ENCODE data around the gene MBP. TPM values are rescaled to one million over a fixed set of nuclear protein-coding genes. Genes with fewer than 3 reads are reported as not detected.

MBP gene
- polyA plus RNA-seq, 4 donors = 14.3 to 34.3 (median 23.0) TPM

DNA sequence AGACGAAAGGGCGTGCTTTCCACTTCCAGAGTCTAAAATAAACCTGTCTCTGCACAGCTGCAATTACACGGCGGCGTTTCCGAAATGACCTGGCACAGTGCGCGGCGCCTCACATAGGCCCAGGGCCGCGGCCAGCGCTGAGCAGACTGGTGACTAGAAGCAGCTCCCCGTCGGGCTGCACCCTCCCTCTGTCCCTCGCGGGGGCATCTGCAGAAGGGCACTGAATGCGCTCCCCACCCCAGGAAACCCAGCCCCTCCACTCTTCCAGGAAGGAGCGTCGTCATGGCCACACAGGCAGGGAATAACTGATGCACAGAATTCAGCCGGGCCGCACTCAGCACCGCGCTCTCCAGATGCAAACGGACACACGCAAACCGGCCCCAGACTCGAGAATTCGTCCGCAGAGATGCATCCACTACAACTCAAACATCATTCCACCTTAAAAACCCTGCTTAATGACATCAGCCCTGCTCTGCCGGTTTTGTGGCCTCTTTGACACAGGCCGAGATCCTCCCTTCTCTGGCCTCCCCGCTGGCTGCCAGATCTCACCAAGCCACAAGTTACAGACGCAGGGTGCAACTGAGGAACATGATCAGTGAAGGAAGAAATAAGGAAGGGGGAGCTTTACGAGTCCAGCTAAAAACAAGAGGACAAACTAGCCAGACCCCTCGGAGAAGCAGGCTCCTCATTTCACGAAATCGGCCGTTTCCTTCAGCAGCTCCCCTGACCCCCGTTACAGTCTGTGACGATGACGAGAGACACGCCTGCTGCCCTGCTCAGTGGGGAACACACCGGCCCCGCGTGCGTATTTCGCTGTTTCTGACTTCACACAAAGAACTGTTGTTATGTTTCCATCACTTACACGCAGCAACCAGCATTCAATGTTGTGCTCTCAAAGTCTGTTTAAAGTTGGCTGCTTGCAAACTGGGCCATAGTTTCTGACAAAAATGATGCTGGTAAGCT lies 40.2 kb downstream of the MBP start:
- DNase-seq (no peak), FAIRE-seq (no peak)
- 92 to 95% (median 92%) methylated on average over 48 of the region's 48 CpGs for WGBS, 3 donors
- Histone ChIP-seq H3K4me3 (ENCODE audit: low read depth in 1 of 3, low read length in 3 of 3) (no peak overlapping the region), H3K9me3 (ENCODE audit: control insufficient read depth in 2 of 2, insufficient read depth in 1 of 2, low read depth in 1 of 2, low read length in 1 of 2) (no peaks in the 10 kb centered on the region), H3K27me3 (ENCODE audit: control insufficient read depth in 3 of 3, insufficient read depth in 3 of 3, low read length in 3 of 3) (no peaks in the 10 kb centered on the region), H3K4me1 (ENCODE audit: control insufficient read depth in 3 of 3, insufficient read depth in 2 of 3, low read depth in 1 of 3, low read length in 2 of 3) (peaks cover 0 to 21% (median 2%) of the 10 kb centered on the region in 3 donors), H3K36me3 (ENCODE audit: control insufficient read depth in 3 of 3, insufficient read depth in 2 of 3, low read depth in 1 of 3, low read length in 3 of 3) (peaks cover 0 to 52% (median 2%) of the 10 kb centered on the region in 3 donors), H3K27ac (ENCODE audit: low read depth in 1 of 3, low read length in 2 of 3) (no peak overlapping the region)

- 94 to 98% (median 94%) methylated on average over 5 of the region's 5 CpGs for WGBS, 3 donors
- no peaks in the 10 kb centered on the region for H3K27me3 ChIP-seq (ENCODE audit: control insufficient read depth in 3 of 3, insufficient read depth in 3 of 3, low read length in 3 of 3)
- H3K4me3 ChIP-seq (ENCODE audit: low read depth in 1 of 3, low read length in 3 of 3) = no peak overlapping the region
- peaks cover 0 to 21% (median 2%) of the 10 kb centered on the region in 3 donors for H3K4me1 ChIP-seq (ENCODE audit: control insufficient read depth in 3 of 3, insufficient read depth in 2 of 3, low read depth in 1 of 3, low read length in 2 of 3)
- no peak overlapping the region for H3K27ac ChIP-seq (ENCODE audit: low read depth in 1 of 3, low read length in 2 of 3)
- H3K36me3 ChIP-seq (ENCODE audit: control insufficient read depth in 3 of 3, insufficient read depth in 2 of 3, low read depth in 1 of 3, low read length in 3 of 3) = peaks cover 0 to 46% (median 2%) of the 10 kb centered on the region in 3 donors
- no peak for DNase-seq
- FAIRE-seq = no peak
- no peaks in the 10 kb centered on the region for H3K9me3 ChIP-seq (ENCODE audit: control insufficient read depth in 2 of 2, insufficient read depth in 1 of 2, low read depth in 1 of 2, low read length in 1 of 2)
Measured at GRCh38 chr18:77091366-77091765, 41.2 kb downstream of the MBP start.

GRCh38 chr18:77090546-77091174 lies 41.9 kb downstream of the MBP start:
- Histone ChIP-seq H3K4me3 (ENCODE audit: low read depth in 1 of 3, low read length in 3 of 3) (no peak overlapping the region), H3K9me3 (ENCODE audit: control insufficient read depth in 2 of 2, insufficient read depth in 1 of 2, low read depth in 1 of 2, low read length in 1 of 2) (no peaks in the 10 kb centered on the region), H3K36me3 (ENCODE audit: control insufficient read depth in 3 of 3, insufficient read depth in 2 of 3, low read depth in 1 of 3, low read length in 3 of 3) (peaks cover 0 to 45% (median 0%) of the 10 kb centered on the region in 3 donors), H3K27me3 (ENCODE audit: control insufficient read depth in 3 of 3, insufficient read depth in 3 of 3, low read length in 3 of 3) (no peaks in the 10 kb centered on the region), H3K4me1 (ENCODE audit: control insufficient read depth in 3 of 3, insufficient read depth in 2 of 3, low read depth in 1 of 3, low read length in 2 of 3) (peaks cover 0 to 19% (median 2%) of the 10 kb centered on the region in 3 donors), H3K27ac (ENCODE audit: low read depth in 1 of 3, low read length in 2 of 3) (no peak overlapping the region)
- DNase-seq (no peak), FAIRE-seq (no peak)
- WGBS, 3 donors = 89 to 91% (median 89%) methylated on average over 18 of the region's 18 CpGs

- no peak overlapping the region for H3K27ac ChIP-seq (ENCODE audit: low read depth in 1 of 3, low read length in 2 of 3)
- H3K36me3 ChIP-seq (ENCODE audit: control insufficient read depth in 3 of 3, insufficient read depth in 2 of 3, low read depth in 1 of 3, low read length in 3 of 3) = peaks cover 0 to 40% (median 0%) of the 10 kb centered on the region in 3 donors
- H3K4me3 ChIP-seq (ENCODE audit: low read depth in 1 of 3, low read length in 3 of 3) = no peak overlapping the region
- 89 to 90% (median 90%) methylated on average over 9 of the region's 9 CpGs for WGBS, 3 donors
- DNase-seq (no peak), FAIRE-seq (no peak)
- no peaks in the 10 kb centered on the region for H3K27me3 ChIP-seq (ENCODE audit: control insufficient read depth in 3 of 3, insufficient read depth in 3 of 3, low read length in 3 of 3)
- no peaks in the 10 kb centered on the region for H3K9me3 ChIP-seq (ENCODE audit: control insufficient read depth in 2 of 2, insufficient read depth in 1 of 2, low read depth in 1 of 2, low read length in 1 of 2)
- H3K4me1 ChIP-seq (ENCODE audit: control insufficient read depth in 3 of 3, insufficient read depth in 2 of 3, low read depth in 1 of 3, low read length in 2 of 3) = peaks cover 0 to 16% (median 2%) of the 10 kb centered on the region in 3 donors
Measured at GRCh38 chr18:77089723-77090285, 42.8 kb downstream of the MBP start.

- Histone ChIP-seq H3K36me3 (ENCODE audit: control insufficient read depth in 3 of 3, insufficient read depth in 2 of 3, low read depth in 1 of 3, low read length in 3 of 3) (peaks cover 0 to 34% (median 0%) of the 10 kb centered on the region in 3 donors), H3K9me3 (ENCODE audit: control insufficient read depth in 2 of 2, insufficient read depth in 1 of 2, low read depth in 1 of 2, low read length in 1 of 2) (no peaks in the 10 kb centered on the region), H3K4me3 (ENCODE audit: low read depth in 1 of 3, low read length in 3 of 3) (no peak overlapping the region), H3K27me3 (ENCODE audit: control insufficient read depth in 3 of 3, insufficient read depth in 3 of 3, low read length in 3 of 3) (no peaks in the 10 kb centered on the region), H3K27ac (ENCODE audit: low read depth in 1 of 3, low read length in 2 of 3) (no peak overlapping the region), H3K4me1 (ENCODE audit: control insufficient read depth in 3 of 3, insufficient read depth in 2 of 3, low read depth in 1 of 3, low read length in 2 of 3) (peaks cover 0 to 17% (median 2%) of the 10 kb centered on the region in 3 donors)
- DNase-seq (no peak), FAIRE-seq (no peak)
- WGBS, 3 donors = 77 to 80% (median 77%) methylated on average over 13 to 14 of the region's 14 CpGs
Measured at GRCh38 chr18:77088963-77089722, 43.4 kb downstream of the MBP start.

GRCh38 chr18:77087393-77088141 lies 45.0 kb downstream of the MBP start:
- no peak for FAIRE-seq
- H3K9me3 ChIP-seq (ENCODE audit: control insufficient read depth in 2 of 2, insufficient read depth in 1 of 2, low read depth in 1 of 2, low read length in 1 of 2) = no peaks in the 10 kb centered on the region
- H3K27me3 ChIP-seq (ENCODE audit: control insufficient read depth in 3 of 3, insufficient read depth in 3 of 3, low read length in 3 of 3) = no peaks in the 10 kb centered on the region
- peaks cover 0 to 17% (median 2%) of the 10 kb centered on the region in 3 donors for H3K4me1 ChIP-seq (ENCODE audit: control insufficient read depth in 3 of 3, insufficient read depth in 2 of 3, low read depth in 1 of 3, low read length in 2 of 3)
- WGBS, 3 donors = 47 to 48% (median 47%) methylated on average over 45 to 55 of the region's 55 CpGs
- peak; percentile 36 to 72 for DNase-seq
- peak overlapping the region; percentile 50 to 59 (median 53) for H3K27ac ChIP-seq (ENCODE audit: low read depth in 1 of 3, low read length in 2 of 3)
- H3K36me3 ChIP-seq (ENCODE audit: control insufficient read depth in 3 of 3, insufficient read depth in 2 of 3, low read depth in 1 of 3, low read length in 3 of 3) = peaks cover 0 to 30% (median 0%) of the 10 kb centered on the region in 3 donors
- peak overlapping the region in 2 of 3 donors; percentile 42 to 49 for H3K4me3 ChIP-seq (ENCODE audit: low read depth in 1 of 3, low read length in 3 of 3)

GRCh38 chr18:77086656-77087392 lies 45.8 kb downstream of the MBP start:
- H3K9me3 ChIP-seq (ENCODE audit: control insufficient read depth in 2 of 2, insufficient read depth in 1 of 2, low read depth in 1 of 2, low read length in 1 of 2) = no peaks in the 10 kb centered on the region
- peaks cover 0 to 17% (median 2%) of the 10 kb centered on the region in 3 donors for H3K4me1 ChIP-seq (ENCODE audit: control insufficient read depth in 3 of 3, insufficient read depth in 2 of 3, low read depth in 1 of 3, low read length in 2 of 3)
- 34 to 48% (median 47%) methylated on average over 24 to 25 of the region's 25 CpGs for WGBS, 3 donors
- H3K27ac ChIP-seq (ENCODE audit: low read depth in 1 of 3, low read length in 2 of 3) = peak overlapping the region in 2 of 3 donors; percentile 50 to 59
- H3K36me3 ChIP-seq (ENCODE audit: control insufficient read depth in 3 of 3, insufficient read depth in 2 of 3, low read depth in 1 of 3, low read length in 3 of 3) = peaks cover 0 to 26% (median 0%) of the 10 kb centered on the region in 3 donors
- no peaks in the 10 kb centered on the region for H3K27me3 ChIP-seq (ENCODE audit: control insufficient read depth in 3 of 3, insufficient read depth in 3 of 3, low read length in 3 of 3)
- peak overlapping the region in 2 of 3 donors; percentile 42 to 49 for H3K4me3 ChIP-seq (ENCODE audit: low read depth in 1 of 3, low read length in 3 of 3)
- FAIRE-seq (no peak), DNase-seq (peak in 1 of 2 donors; percentile 47)

Measured in small intestine (tissue), 7 donors.